Measurements from ENCODE around the gene SNRPB2.

SNRPB2 gene

DNA sequence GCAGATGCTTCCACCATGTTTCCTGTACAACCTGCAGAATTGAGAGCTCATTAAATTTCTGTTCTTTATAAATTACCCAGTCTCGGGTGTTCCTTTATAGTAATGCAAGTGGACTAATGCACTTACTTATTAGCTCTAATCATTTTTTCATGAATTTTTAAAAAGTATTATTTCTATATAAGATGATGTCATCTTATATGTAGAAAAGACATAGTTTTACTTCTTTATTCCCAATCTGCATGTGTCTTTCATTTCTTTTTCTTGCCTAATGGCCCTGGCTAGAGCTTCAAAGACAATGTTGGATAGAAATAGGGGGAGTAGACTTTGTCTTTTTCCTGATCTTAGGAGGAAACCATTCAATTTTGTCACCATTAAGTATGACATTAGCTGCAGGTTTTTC is 46.1 kb downstream of the SNRPB2 start:
- Histone ChIP-seq H3K36me3 (ENCODE audit: control insufficient read depth, insufficient read depth, low read length) (no peaks in the 10 kb centered on the region), H3K27me3 (replicated peaks; ENCODE audit: control insufficient read depth, insufficient read depth, low read length) (no peaks in the 10 kb centered on the region), H3K4me3 (replicated peaks; ENCODE audit: low read depth, low read length) (no peak overlapping the region)
- no peak for TF ChIP-seq CTCF (IDR thresholded peaks at IDR 0.05; ENCODE audit: insufficient read depth, low read length, poor library complexity, severe bottlenecking)
- no peak for DNase-seq (ENCODE audit: extremely low read depth, insufficient read length)

GRCh38 chr20:16777126-16777525 is 47.3 kb downstream of the SNRPB2 start:
- DNase-seq (ENCODE audit: extremely low read depth, insufficient read length), result no peak
- Histone ChIP-seq H3K36me3 (ENCODE audit: control insufficient read depth, insufficient read depth, low read length) (no peaks in the 10 kb centered on the region), H3K27me3 (replicated peaks; ENCODE audit: control insufficient read depth, insufficient read depth, low read length) (no peaks in the 10 kb centered on the region), H3K4me3 (replicated peaks; ENCODE audit: low read depth, low read length) (no peak overlapping the region)
- no peak for TF ChIP-seq CTCF (IDR thresholded peaks at IDR 0.05; ENCODE audit: insufficient read depth, low read length, poor library complexity, severe bottlenecking)

DNA sequence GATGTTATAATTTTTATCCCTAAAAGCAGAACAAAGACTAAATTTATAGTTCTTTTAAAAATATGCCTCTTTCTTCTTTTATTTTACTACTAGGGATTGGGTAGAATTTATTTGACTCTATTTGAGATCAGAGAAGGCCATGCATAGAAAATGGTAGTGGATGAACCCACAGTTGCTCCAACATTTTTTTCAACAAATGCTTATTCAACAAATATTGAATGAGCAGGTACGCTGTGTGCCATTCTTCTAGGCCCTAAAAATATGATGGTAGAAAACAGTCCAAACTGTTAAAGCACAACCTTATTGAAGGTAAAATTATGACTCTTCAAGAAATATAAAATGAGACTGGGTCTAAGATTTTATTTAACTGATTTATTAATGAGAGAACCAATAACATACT is 48.3 kb downstream of the SNRPB2 start:
- Histone ChIP-seq H3K36me3 (ENCODE audit: control insufficient read depth, insufficient read depth, low read length) (no peaks in the 10 kb centered on the region), H3K27me3 (replicated peaks; ENCODE audit: control insufficient read depth, insufficient read depth, low read length) (no peaks in the 10 kb centered on the region), H3K4me3 (replicated peaks; ENCODE audit: low read depth, low read length) (no peak overlapping the region)
- TF ChIP-seq CTCF (IDR thresholded peaks at IDR 0.05; ENCODE audit: insufficient read depth, low read length, poor library complexity, severe bottlenecking), result no peak
- DNase-seq (ENCODE audit: extremely low read depth, insufficient read length), result no peak

GRCh38 chr20:16781496-16781895 is 51.7 kb downstream of the SNRPB2 start:
- no peak for TF ChIP-seq CTCF (IDR thresholded peaks at IDR 0.05; ENCODE audit: insufficient read depth, low read length, poor library complexity, severe bottlenecking)
- no peak for DNase-seq (ENCODE audit: extremely low read depth, insufficient read length)
- H3K27me3 ChIP-seq (replicated peaks; ENCODE audit: control insufficient read depth, insufficient read depth, low read length), result no peaks in the 10 kb centered on the region
- no peak overlapping the region for H3K4me3 ChIP-seq (replicated peaks; ENCODE audit: low read depth, low read length)
- no peaks in the 10 kb centered on the region for H3K36me3 ChIP-seq (ENCODE audit: control insufficient read depth, insufficient read depth, low read length)

- Histone ChIP-seq H3K27me3 (replicated peaks; ENCODE audit: control insufficient read depth, insufficient read depth, low read length) (no peaks in the 10 kb centered on the region), H3K4me3 (replicated peaks; ENCODE audit: low read depth, low read length) (no peak overlapping the region), H3K36me3 (ENCODE audit: control insufficient read depth, insufficient read depth, low read length) (no peaks in the 10 kb centered on the region)
- TF ChIP-seq CTCF (IDR thresholded peaks at IDR 0.05; ENCODE audit: insufficient read depth, low read length, poor library complexity, severe bottlenecking), result no peak
- no peak for DNase-seq (ENCODE audit: extremely low read depth, insufficient read length)
These were observed 55.4 kb downstream of the SNRPB2 start for GRCh38 chr20:16785226-16785625.

All from GM06990 (cell line).